Fibroblast of skin of right biceps (primary cell): ENCODE measurements around the gene UNC45B.
"Not testable (repeated sequence)": the region's sequence is repeated elsewhere in the genome, so short reads cannot be mapped to it uniquely, and the experiment has no call there.

Experiments
- DNase-seq: peaks from one replicate; pipeline ENCODE4 v3.0.0-alpha.2; 2013

The UNC45B gene

GRCh38 chr17:35170968-35171771 lies 23.6 kb downstream of the UNC45B start:
- DNase-seq: peak; percentile 26

- no peak for DNase-seq
These were observed 24.2 kb downstream of the UNC45B start for GRCh38 chr17:35171834-35172233.

GRCh38 chr17:35172321-35172720 lies 24.7 kb downstream of the UNC45B start:
- not testable (repeated sequence) for DNase-seq

- DNase-seq: no peak
These were observed 27.3 kb downstream of the UNC45B start for GRCh38 chr17:35174835-35175334.

- DNase-seq: no peak
These were observed 28.2 kb downstream of the UNC45B start for GRCh38 chr17:35175638-35176415.

- DNase-seq: no peak
These were observed 29.3 kb downstream of the UNC45B start for GRCh38 chr17:35176897-35177296.

GRCh38 chr17:35179379-35179778 lies 31.8 kb downstream of the UNC45B start:
- DNase-seq: not testable (repeated sequence)

GRCh38 chr17:35183332-35183731 lies 35.7 kb downstream of the UNC45B start:
- DNase-seq: no peak

GRCh38 chr17:35184274-35184673 lies 36.7 kb downstream of the UNC45B start:
- DNase-seq: no peak

- no peak for DNase-seq
These were observed 38.2 kb downstream of the UNC45B start for GRCh38 chr17:35185849-35186248.

GRCh38 chr17:35187481-35187880 lies 39.9 kb downstream of the UNC45B start:
- DNase-seq: no peak

GRCh38 chr17:35188111-35188510 lies 40.5 kb downstream of the UNC45B start:
- DNase-seq: no peak

GRCh38 chr17:35189291-35189690 lies 41.7 kb downstream of the UNC45B start:
- peak; percentile 18 for DNase-seq

GRCh38 chr17:35191001-35191695 lies 43.5 kb downstream of the UNC45B start:
- no peak for DNase-seq

- DNase-seq: no peak
These were observed 45.1 kb downstream of the UNC45B start for GRCh38 chr17:35192708-35193107.

GRCh38 chr17:35194001-35194400 lies 46.4 kb downstream of the UNC45B start, which contains the start of gene SLC35G3:
Gene SLC35G3 (minus strand): TSS chr17:35194393. CDS start chr17:35194307, 86 bp downstream.
- not testable (repeated sequence) for DNase-seq

GRCh38 chr17:35195062-35195461 lies 47.4 kb downstream of the UNC45B start:
- not testable (repeated sequence) for DNase-seq

GRCh38 chr17:35202582-35202981 lies 55.0 kb downstream of the UNC45B start:
- DNase-seq: not testable (repeated sequence)

- DNase-seq: no peak
These were observed 63.1 kb downstream of the UNC45B start for GRCh38 chr17:35210741-35211140.

- DNase-seq: no peak
These were observed 65.1 kb downstream of the UNC45B start for GRCh38 chr17:35212668-35213067.

- DNase-seq: no peak
These were observed 65.9 kb downstream of the UNC45B start for GRCh38 chr17:35213412-35213940.

- DNase-seq: no peak
These were observed 66.6 kb downstream of the UNC45B start for GRCh38 chr17:35214192-35214591.
